Adipocyte (in vitro differentiated cells): ENCODE data around the gene ZDHHC14.
"Not testable (repeated sequence)": the region's sequence is repeated elsewhere in the genome, so short reads cannot be mapped to it uniquely, and the experiment has no call there.

Experiments used
- DNase-seq: peaks from one replicate; pipeline ENCODE4 v3.0.0-alpha.2; 2015; ENCODE audit warnings: low read depth
- H3K27me3 ChIP-seq: replicated peaks from 2 replicates; pipeline ENCODE4 v1.7.0; 2013; ENCODE audit warnings: mild to moderate bottlenecking, low read length, moderate library complexity; ENCODE audit not compliant: control insufficient read depth, insufficient read depth
- H3K36me3 ChIP-seq: 2 replicates; pipeline ENCODE4 v1.7.0; 2013; ENCODE audit warnings: low read length, mild to moderate bottlenecking, moderate library complexity; ENCODE audit not compliant: control insufficient read depth, insufficient read depth, severe bottlenecking
- H3K4me1 ChIP-seq: 2 replicates; pipeline ENCODE4 v1.7.0; 2013; ENCODE audit warnings: mild to moderate bottlenecking, low read length, moderate library complexity; ENCODE audit not compliant: control insufficient read depth, insufficient read depth
- H3K4me3 ChIP-seq: 2 replicates; pipeline ENCODE4 v1.7.0; 2013; ENCODE audit warnings: mild to moderate bottlenecking, low read length, moderate library complexity
- H3K9ac ChIP-seq: 2 replicates; pipeline ENCODE4 v1.7.0; 2013; ENCODE audit warnings: mild to moderate bottlenecking, low read length, moderate library complexity
- H3K9me3 ChIP-seq: 2 replicates; pipeline ENCODE4 v1.7.0; 2013; ENCODE audit warnings: mild to moderate bottlenecking, low read length, moderate library complexity; ENCODE audit not compliant: control insufficient read depth

ZDHHC14 gene

DNA sequence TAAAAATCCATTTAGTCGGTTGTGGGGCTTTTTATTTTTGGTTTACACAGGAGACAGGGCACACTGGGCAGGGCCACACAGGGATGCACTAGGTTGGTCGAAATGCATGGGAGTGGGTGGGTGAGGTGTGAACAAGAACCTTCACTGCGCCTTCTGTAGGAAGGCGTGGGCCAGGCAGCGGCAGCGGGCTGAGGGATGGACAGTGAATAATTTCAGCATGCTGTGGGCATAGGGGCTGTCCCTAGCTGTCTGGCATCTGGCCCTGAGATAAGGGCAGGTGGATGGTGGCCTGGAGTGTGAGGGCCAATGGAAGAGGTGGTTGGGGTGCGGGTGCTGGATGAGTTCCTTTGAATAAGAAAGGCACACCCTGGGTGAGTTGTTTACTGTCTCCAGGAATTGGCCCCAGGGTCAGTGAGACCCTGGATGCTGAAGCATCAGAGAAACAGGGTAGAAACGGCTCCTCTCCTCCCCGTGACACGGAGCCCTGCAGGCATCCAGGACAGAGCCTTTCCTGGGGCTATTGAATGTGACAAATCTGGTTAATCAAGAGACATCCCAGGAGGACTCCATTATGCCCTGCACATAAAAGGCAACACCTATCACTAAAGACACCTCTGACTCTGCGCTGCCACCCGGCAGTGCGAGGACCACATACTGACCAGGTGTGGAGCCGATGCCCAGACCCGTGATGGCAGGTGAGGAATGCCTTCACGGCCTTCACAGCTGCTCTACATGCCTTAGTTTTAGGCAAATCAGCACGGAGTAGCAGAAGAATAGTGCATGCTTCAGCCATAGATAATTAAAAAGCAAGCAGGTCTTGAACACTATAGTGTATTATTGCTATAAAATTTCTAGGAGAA is 319.0 kb downstream of the ZDHHC14 start:
- no peaks in the 10 kb centered on the region for H3K4me1 ChIP-seq
- DNase-seq = no peak
- H3K9me3 ChIP-seq = peaks cover 9% of the 10 kb centered on the region
- peaks cover 11% of the 10 kb centered on the region for H3K27me3 ChIP-seq
- no peak overlapping the region for H3K9ac ChIP-seq
- H3K4me3 ChIP-seq = no peak overlapping the region
- no peaks in the 10 kb centered on the region for H3K36me3 ChIP-seq

DNA sequence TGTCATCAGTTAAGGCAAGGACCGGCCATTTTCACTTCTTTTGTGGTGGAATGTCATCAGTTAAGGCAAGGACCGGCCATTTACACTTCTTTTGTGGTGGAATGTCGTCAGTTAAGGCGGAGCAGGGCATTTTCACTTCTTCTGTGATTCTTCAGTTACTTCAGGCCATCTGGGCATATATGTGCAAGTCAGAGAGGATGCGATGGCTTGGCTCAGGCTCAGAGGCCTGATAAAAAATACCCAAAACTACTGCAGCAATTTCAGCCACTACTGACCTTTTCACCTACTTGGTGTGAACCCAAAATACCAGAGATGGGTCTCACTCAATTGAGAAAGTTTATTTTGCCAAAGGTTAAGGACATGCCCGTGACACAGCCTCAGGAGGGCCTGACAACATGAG is 325.4 kb downstream of the ZDHHC14 start:
- not testable (repeated sequence) for DNase-seq, H3K4me3 ChIP-seq, H3K36me3 ChIP-seq, H3K27me3 ChIP-seq, H3K9me3 ChIP-seq, H3K9ac ChIP-seq
- H3K4me1 ChIP-seq = peaks cover 18% of the 10 kb centered on the region

DNA sequence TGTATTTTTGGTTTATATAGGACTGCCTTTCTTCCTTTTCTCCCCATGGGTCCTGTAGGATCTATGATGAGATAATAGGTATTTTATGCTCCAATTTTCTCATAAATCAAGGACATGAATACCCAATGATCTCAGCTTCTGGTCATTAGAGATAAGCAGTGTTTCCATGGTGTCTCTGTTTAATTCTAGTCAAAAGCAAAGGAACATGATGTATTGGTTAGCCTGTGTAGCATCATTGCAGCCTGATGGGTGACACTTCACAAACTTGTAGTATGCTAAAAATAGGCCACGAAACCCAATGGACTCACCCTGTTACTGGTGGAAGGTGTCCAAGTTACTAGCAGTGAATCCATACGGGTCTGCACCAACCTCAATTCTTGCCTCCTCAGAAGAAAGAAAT is 325.9 kb downstream of the ZDHHC14 start:
- no peaks in the 10 kb centered on the region for H3K27me3 ChIP-seq
- H3K9me3 ChIP-seq = no peaks in the 10 kb centered on the region
- H3K4me3 ChIP-seq = no peak overlapping the region
- no peak overlapping the region for H3K9ac ChIP-seq
- H3K36me3 ChIP-seq = no peaks in the 10 kb centered on the region
- peaks cover 18% of the 10 kb centered on the region for H3K4me1 ChIP-seq
- no peak for DNase-seq

DNA sequence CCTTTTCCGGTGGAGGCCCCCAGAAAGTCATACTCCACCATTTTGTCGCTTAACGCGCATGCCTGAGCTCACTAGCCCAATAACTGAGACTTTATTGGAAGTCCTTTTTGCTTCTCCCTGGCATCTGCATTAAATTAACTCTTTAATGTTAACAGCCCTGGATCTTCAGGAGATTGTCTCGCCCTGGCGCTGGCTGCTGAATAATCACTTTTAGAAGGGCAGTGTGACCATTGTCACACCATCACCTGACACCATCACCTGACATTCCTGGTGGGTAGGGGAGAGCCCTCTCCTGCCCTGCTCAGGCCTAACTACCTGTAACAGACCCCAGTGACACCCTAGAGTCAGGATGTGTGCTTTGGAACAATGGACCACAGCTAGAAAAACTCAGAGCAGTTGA is 326.6 kb downstream of the ZDHHC14 start:
- H3K4me1 ChIP-seq = peaks cover 18% of the 10 kb centered on the region
- H3K36me3 ChIP-seq = no peaks in the 10 kb centered on the region
- no peak overlapping the region for H3K4me3 ChIP-seq
- H3K9ac ChIP-seq = no peak overlapping the region
- no peak for DNase-seq
- H3K9me3 ChIP-seq = no peaks in the 10 kb centered on the region
- no peaks in the 10 kb centered on the region for H3K27me3 ChIP-seq

DNA sequence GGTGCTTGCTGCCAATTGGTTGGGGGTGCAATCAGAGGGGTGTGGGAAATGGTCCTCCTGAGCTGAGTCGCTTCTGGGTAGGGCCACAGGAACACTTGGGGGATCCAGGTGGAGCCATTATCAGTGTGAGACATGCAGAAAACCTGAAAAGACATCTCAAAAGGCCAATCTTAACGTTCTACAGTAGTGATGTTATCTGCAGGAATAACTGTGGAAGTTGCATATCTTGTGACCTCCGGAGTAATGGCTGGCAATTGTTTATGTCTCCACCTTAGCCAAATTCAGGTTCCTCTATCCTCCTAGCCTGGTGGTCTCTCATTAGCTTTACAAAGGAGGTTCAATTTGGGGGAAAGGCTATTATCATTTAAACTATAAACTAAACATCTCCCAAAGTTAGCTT is 327.2 kb downstream of the ZDHHC14 start:
- no peak for DNase-seq
- Histone ChIP-seq H3K4me3 (no peak overlapping the region), H3K9ac (no peak overlapping the region), H3K36me3 (no peaks in the 10 kb centered on the region), H3K27me3 (no peaks in the 10 kb centered on the region), H3K9me3 (no peaks in the 10 kb centered on the region), H3K4me1 (peaks cover 18% of the 10 kb centered on the region)

DNA sequence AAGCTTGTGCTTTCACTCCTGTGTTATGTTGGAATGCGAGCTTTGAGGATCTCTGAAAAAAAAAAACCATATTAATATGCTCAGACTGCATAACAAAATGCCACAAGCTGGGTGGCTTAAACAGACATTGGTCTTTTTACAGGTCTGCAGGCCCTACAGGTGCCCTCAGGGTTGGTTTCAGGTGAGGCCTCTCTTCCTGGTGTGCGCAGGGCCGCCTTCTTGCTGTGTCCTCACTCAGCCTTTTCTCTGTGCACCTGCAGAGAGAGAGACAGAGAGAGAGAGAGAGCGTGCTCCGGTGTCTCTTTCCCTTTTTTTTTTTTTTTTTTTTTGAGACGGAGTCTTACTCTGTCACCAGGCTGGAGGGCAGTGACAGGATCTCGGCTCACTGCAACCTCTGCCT is 327.9 kb downstream of the ZDHHC14 start:
- no peaks in the 10 kb centered on the region for H3K27me3 ChIP-seq
- DNase-seq = no peak
- H3K4me3 ChIP-seq = no peak overlapping the region
- H3K9me3 ChIP-seq = no peaks in the 10 kb centered on the region
- H3K4me1 ChIP-seq = peaks cover 23% of the 10 kb centered on the region
- no peak overlapping the region for H3K9ac ChIP-seq
- H3K36me3 ChIP-seq = no peaks in the 10 kb centered on the region

DNA sequence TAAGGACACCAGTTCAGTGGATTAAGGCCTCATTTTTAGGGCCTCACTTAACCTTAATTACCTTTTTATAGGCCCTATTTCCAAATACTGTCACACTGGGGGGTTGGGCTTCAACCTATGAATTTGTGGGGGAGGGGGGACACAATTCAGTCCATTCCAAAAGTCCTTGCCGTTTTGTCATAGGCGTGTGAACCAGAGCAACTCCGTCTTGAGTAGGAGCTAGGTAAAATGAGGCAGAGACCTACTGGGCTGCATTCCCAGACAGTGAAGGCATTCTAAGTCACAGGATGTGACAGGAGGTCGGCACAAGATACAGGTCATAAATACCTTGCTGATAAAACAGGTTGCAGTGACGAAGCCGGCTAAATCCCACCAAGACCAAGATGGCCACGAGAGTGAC is 328.6 kb downstream of the ZDHHC14 start:
- DNase-seq = no peak
- H3K9ac ChIP-seq = no peak overlapping the region
- peaks cover 30% of the 10 kb centered on the region for H3K4me1 ChIP-seq
- H3K9me3 ChIP-seq = no peaks in the 10 kb centered on the region
- no peaks in the 10 kb centered on the region for H3K36me3 ChIP-seq
- H3K4me3 ChIP-seq = no peak overlapping the region
- no peaks in the 10 kb centered on the region for H3K27me3 ChIP-seq

DNA sequence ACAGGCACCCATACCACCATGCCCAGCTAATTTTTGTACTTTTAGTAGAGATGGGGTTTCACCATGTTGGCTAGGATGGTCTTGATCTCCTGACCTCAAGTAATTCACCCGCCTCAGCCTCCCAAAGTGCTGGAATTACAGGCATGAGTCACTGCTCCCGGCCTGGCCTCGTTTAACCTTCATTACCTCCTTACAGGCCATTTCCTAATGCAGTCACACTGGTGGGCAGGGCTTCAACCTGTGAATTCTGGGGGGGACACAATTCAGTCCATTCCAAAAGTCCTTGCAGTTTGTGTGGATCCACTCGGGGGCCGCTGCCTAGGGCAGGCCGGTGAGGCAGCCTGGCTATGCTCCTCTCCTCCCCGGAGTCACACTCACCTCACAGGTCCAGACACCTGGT is 329.6 kb downstream of the ZDHHC14 start:
- DNase-seq = no peak
- Histone ChIP-seq H3K9ac (no peak overlapping the region), H3K27me3 (no peaks in the 10 kb centered on the region), H3K36me3 (no peaks in the 10 kb centered on the region), H3K9me3 (no peaks in the 10 kb centered on the region), H3K4me3 (no peak overlapping the region), H3K4me1 (peaks cover 40% of the 10 kb centered on the region)

DNA sequence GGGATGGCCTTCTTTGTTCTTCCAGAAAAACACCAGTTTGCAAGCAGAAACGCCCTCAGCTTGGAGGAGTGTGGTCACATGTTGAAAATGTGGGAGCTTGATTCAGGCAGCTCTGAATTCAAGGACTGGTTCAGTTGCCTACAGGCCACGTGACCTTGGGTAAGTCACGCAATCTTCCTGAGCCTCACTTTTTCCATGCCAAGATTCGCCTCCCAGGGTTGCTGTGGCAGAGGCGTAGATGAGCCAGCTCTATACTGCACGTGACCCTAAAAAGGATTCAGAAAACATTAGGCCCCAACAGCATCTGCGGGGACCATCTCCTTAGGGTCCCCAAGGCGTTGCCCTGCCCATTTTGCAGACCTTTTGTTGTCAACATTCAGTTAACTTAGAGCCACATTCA is 330.1 kb downstream of the ZDHHC14 start:
- Histone ChIP-seq H3K4me1 (peaks cover 43% of the 10 kb centered on the region), H3K36me3 (no peaks in the 10 kb centered on the region), H3K9me3 (no peaks in the 10 kb centered on the region), H3K9ac (no peak overlapping the region), H3K27me3 (no peaks in the 10 kb centered on the region), H3K4me3 (no peak overlapping the region)
- no peak for DNase-seq

DNA sequence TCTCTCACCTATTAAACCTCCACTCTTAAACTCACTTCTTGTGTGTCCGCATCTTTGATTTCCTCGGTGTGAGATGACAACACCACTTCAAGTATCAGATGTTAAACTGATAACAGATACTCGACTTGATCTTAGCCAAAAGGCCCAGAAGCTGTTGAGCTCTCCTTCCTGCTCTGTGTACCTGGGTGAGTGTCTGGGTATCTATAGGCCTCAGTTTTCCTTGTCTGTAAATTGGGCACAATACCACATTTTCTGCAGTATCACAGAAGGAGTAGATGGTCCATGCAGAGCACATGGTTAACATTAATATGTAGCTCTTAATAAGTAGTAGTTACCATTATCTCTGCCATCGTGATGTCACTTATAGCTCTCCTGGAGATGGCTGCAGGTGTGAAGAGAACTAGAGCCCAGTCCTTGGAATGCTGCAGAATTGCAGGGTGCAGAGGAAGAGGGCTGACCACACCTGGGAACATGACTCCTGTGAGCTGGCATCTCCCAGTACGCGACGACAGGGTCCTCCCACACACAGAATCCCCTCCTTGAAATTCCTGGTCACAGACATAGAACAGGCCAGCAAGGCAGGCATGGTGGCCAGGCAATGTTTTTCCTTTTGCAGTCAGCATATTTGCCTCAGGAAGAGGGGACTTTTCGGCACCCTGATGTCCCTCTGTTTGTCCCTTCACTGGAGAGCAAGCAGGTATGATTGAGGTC is 331.8 kb downstream of the ZDHHC14 start:
- Histone ChIP-seq H3K9me3 (no peaks in the 10 kb centered on the region), H3K4me3 (no peak overlapping the region)
- no peak for DNase-seq

DNA sequence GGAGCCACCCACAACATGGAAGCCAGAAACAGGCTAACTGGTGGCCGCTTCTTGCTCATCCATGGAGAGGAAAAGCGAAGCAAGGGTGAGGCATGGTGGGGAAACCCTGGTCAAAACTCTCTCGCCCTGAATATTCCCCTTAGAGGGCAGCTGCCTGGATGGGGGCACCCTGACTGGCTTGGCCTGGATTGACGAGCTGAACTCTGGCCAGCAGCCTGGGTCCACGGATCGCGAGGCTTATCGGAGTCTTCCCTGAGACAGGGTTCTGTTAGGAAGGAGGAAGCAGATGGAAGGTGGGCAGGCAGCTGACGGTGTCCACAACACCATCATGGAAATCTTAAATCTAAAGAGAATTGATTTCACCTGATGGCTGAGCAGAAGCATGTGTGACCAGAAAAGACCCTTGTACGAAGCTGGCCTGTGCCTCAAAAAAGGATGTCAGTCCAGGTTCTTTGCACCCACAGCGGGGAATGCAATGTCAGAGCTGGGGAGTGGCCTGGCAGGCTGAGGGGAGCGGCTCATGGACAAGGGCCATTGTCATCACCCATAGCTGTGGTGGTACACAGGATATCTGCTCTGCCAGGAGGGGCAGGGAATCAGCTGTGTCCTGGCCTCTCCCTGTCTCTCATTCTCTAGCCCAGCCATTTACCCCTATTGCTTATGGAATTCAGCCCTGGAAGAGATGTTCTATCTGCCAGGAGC is 332.6 kb downstream of the ZDHHC14 start:
- H3K27me3 ChIP-seq = no peaks in the 10 kb centered on the region
- no peak overlapping the region for H3K4me3 ChIP-seq
- no peak overlapping the region for H3K9ac ChIP-seq
- H3K9me3 ChIP-seq = no peaks in the 10 kb centered on the region
- no peaks in the 10 kb centered on the region for H3K36me3 ChIP-seq
- no peak for DNase-seq
- peaks cover 52% of the 10 kb centered on the region for H3K4me1 ChIP-seq

More for the DNA sequence above, 331.8 kb downstream of the ZDHHC14 start:
- Histone ChIP-seq H3K36me3 (no peaks in the 10 kb centered on the region), H3K27me3 (no peaks in the 10 kb centered on the region), H3K4me1 (peaks cover 46% of the 10 kb centered on the region), H3K9ac (no peak overlapping the region)
